Calu3 (cell line): ENCODE measurements around the gene KCNJ12. TPM values are rescaled to one million over a fixed set of nuclear protein-coding genes. Genes with fewer than 3 reads are reported as not detected.

Experiments used
- BruUV-seq: library from RNA; stranded (reverse); fragments of 400-500 nt; replicated peaks from 2 replicates; lab custom pipeline; 2021; lab: Mats Ljungman, UMichigan
- CTCF ChIA-PET: fragments of 300-600 bp; sonication (Branson Sonifier 250); formaldehyde crosslinking; loops from one replicate; lab custom pipeline; 2022; ENCODE audit warnings: antibody characterized with exemption; lab: Charles Lee
- DNase-seq: peaks from one replicate; pipeline ENCODE4 v3.0.0; 2022
- H3K27ac Mint-ChIP-seq: one replicate; pipeline ENCODE4 v1.8.0; 2022; ENCODE audit warnings: mixed read lengths; ENCODE audit not compliant: unreplicated experiment
- H3K27me3 Mint-ChIP-seq: one replicate; pipeline ENCODE4 v1.8.0; 2022; ENCODE audit warnings: mixed read lengths; ENCODE audit not compliant: unreplicated experiment
- H3K36me3 Mint-ChIP-seq: one replicate; pipeline ENCODE4 v1.8.0; 2022; ENCODE audit warnings: mild to moderate bottlenecking, moderate library complexity, mixed read lengths; ENCODE audit not compliant: insufficient read depth, unreplicated experiment
- H3K4me1 Mint-ChIP-seq: one replicate; pipeline ENCODE4 v1.8.0; 2022; ENCODE audit warnings: mild to moderate bottlenecking, low read depth, mixed read lengths; ENCODE audit not compliant: unreplicated experiment
- H3K4me3 Mint-ChIP-seq: one replicate; pipeline ENCODE4 v1.8.0; 2022; ENCODE audit warnings: mild to moderate bottlenecking, low read depth, moderate library complexity, mixed read lengths; ENCODE audit not compliant: unreplicated experiment
- H3K9me3 Mint-ChIP-seq: one replicate; pipeline ENCODE4 v1.8.0; 2022; ENCODE audit warnings: low read depth, mixed read lengths; ENCODE audit not compliant: unreplicated experiment
- intact Hi-C: fragments of 100-400 bp; cut with micrococcal nuclease; formaldehyde crosslinking; loops from one replicate; pipeline ENCODE4 v1.10.0; 2022; ENCODE audit not compliant: unreplicated experiment
- total RNA-seq: library from RNA; stranded (reverse); gene quantifications from 2 replicates; pipeline ENCODE4 v1.2.3, GENCODE V29; 2022
- TF ChIP-seq, protein P1 (sequence below): fragments of 200-600 bp; IDR thresholded peaks from one replicate; pipeline ENCODE4 v1.8.0; 2022; ENCODE audit warnings: antibody characterized with exemption; ENCODE audit not compliant: unreplicated experiment

The KCNJ12 gene
- total RNA-seq, 1 experiment from 2014 or later = not detected

DNA sequence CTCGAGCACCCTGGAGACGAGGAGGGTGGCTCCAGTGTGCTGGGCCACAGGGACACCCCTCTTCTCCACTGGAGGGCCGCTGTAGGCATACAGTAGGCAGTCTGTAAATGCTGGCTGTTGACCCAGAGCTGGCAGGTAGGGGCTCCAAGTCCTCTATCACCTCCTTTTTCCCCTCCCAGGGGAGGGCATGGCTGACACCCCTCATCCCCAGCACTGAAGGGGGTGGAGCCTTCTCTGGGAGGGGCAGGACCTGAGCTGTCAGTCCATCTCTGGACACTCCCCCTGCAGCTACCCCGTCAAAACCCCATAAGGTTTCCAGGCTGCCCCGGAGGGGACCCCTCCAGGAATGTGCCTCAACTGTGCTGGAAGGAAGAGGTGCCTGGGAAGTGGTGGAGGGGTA, 2.4 kb downstream of the KCNJ12 start:
- TF ChIP-seq, protein P1, sequence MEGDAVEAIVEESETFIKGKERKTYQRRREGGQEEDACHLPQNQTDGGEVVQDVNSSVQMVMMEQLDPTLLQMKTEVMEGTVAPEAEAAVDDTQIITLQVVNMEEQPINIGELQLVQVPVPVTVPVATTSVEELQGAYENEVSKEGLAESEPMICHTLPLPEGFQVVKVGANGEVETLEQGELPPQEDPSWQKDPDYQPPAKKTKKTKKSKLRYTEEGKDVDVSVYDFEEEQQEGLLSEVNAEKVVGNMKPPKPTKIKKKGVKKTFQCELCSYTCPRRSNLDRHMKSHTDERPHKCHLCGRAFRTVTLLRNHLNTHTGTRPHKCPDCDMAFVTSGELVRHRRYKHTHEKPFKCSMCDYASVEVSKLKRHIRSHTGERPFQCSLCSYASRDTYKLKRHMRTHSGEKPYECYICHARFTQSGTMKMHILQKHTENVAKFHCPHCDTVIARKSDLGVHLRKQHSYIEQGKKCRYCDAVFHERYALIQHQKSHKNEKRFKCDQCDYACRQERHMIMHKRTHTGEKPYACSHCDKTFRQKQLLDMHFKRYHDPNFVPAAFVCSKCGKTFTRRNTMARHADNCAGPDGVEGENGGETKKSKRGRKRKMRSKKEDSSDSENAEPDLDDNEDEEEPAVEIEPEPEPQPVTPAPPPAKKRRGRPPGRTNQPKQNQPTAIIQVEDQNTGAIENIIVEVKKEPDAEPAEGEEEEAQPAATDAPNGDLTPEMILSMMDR = no peak
- Mint-ChIP-seq H3K36me3 (no peaks in the 10 kb centered on the region), H3K9me3 (no peaks in the 10 kb centered on the region), H3K27ac (no peak overlapping the region), H3K4me1 (no peaks in the 10 kb centered on the region), H3K27me3 (peaks cover 40% of the 10 kb centered on the region), H3K4me3 (no peak overlapping the region)
- no TSS peak for BruUV-seq
- CTCF ChIA-PET = no interaction called here
- DNase-seq = no peak
- intact Hi-C loops = no loop called here

DNA sequence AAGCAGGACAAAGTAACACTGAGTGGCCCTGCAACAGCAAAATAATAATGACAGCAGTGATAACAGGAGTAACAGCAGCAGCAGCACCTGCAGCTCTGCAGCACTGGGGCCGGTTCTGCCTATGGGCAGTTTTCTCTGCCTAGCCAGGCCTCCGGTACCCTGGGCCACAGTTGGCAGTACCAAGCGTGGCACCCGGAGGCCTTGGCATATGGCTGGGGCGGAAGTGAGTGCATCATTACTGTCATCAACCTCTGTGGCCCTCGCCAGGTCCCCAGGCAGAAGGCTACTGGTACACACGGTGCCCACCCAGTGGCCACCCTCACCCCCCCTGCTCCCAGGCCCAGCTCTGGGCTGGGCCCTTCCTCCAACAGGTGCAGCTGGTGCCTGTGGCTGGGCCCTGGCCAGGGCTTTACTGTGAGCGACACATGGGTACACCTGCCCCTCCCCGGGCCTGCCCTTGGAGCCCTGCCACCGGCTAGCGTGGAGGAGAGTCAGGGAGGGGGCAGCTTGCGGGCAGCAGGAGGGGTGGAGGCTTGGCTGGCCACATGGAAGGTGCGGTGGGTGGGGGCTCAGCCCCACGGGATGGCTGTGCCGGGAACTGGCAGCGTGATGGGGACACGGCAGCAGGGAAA, 3.0 kb downstream of the KCNJ12 start:
- peaks cover 40% of the 10 kb centered on the region for H3K27me3 Mint-ChIP-seq
- no TSS peak for BruUV-seq
- H3K4me3 Mint-ChIP-seq = no peak overlapping the region
- TF ChIP-seq, protein P1 = no peak
- H3K9me3 Mint-ChIP-seq = no peaks in the 10 kb centered on the region
- H3K4me1 Mint-ChIP-seq = no peaks in the 10 kb centered on the region
- no peaks in the 10 kb centered on the region for H3K36me3 Mint-ChIP-seq
- DNase-seq = no peak
- H3K27ac Mint-ChIP-seq = no peak overlapping the region
- CTCF ChIA-PET = interaction anchor here (0.6 to 0.8 kb wide), 2 partner anchors 262 to 1886 kb away, joined by 3 read pairs; no protein-coding TSS in a partner anchor
- intact Hi-C loops = no loop called here

DNA sequence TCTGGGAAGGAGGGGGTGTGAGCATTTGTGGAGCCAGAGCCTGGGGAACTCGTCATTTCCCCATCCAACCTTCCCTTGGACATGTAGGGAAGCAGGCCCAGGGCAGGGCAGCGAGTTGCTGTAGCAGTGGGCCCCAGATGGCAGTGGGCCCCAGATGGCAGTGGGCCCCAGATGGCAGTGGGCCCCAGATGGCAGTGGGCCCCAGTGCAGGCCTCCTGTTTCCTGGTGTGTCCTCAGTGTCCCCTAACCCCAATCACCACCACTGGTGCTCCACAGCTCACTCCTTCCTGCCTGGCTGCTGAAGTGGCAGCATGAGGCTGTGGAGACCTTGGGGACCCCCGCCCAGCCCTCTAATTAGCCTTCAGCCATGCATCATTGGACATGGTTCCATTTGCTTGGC, 4.5 kb downstream of the KCNJ12 start:
- CTCF ChIA-PET = no interaction called here
- Mint-ChIP-seq H3K27me3 (peaks cover 41% of the 10 kb centered on the region), H3K4me1 (no peaks in the 10 kb centered on the region), H3K9me3 (no peaks in the 10 kb centered on the region), H3K36me3 (no peaks in the 10 kb centered on the region), H3K27ac (no peak overlapping the region), H3K4me3 (no peak overlapping the region)
- TF ChIP-seq, protein P1 = no peak
- BruUV-seq = no TSS peak
- DNase-seq = no peak
- intact Hi-C loops = no loop called here

DNA sequence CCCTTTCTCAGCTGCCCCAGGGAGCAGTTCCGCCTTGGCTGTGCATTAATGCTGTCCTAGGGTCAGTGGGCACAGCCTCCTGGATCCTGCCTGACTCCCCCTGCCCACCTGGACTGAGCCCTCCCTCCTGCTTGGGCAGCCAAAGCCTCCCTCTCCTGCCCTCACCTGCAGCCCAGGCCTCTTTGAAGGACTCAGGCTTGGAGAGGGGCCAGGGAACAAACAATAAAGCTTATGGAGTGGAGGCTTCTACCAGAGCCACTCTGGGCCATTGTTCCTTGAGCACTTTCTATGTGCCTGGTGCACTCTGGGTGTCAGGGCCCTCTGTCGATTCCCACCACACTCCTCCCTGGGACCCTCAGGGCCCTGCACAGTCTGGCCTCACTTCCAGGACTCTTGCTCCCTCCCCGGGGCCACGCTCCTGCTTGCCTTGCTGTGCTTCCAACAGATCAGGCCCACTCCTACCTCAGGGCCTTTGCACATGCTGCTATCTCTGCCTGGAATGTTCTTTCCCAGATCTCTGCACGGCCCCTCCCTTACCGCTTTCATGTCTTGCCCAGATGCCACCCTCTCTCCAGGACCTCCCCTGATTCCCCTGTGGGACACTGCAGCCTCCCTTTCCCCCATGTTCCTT, 5.0 kb downstream of the KCNJ12 start:
- TF ChIP-seq, protein P1 = no peak
- H3K9me3 Mint-ChIP-seq = no peaks in the 10 kb centered on the region
- CTCF ChIA-PET = no interaction called here
- no TSS peak for BruUV-seq
- peaks cover 41% of the 10 kb centered on the region for H3K27me3 Mint-ChIP-seq
- no peaks in the 10 kb centered on the region for H3K36me3 Mint-ChIP-seq
- intact Hi-C loops = no loop called here
- H3K4me1 Mint-ChIP-seq = no peaks in the 10 kb centered on the region
- no peak overlapping the region for H3K4me3 Mint-ChIP-seq
- DNase-seq = no peak
- no peak overlapping the region for H3K27ac Mint-ChIP-seq
